Activated CD8-positive, alpha-beta T cell treated with anti-CD3 and anti-CD28 coated beads for 36 hours (primary cell): ENCODE measurements around the gene TBC1D14. TPM values are rescaled to one million over a fixed set of nuclear protein-coding genes. Genes with fewer than 3 reads are reported as not detected.

ENCODE experiments used
- ATAC-seq: fragments of 200-7000 bp; cut with Tn5 transposase; one replicate; pipeline ENCODE4 v1.10.0; 2021; ENCODE audit warnings: mild to moderate bottlenecking, moderate library complexity
- CTCF ChIA-PET: fragments of 350-600 bp; sonication (Branson Sonifier 250); formaldehyde crosslinking; loops from one replicate; lab custom pipeline; 2021; ENCODE audit warnings: antibody characterized with exemption; lab: Charles Lee
- POLR2A ChIA-PET: fragments of 350-600 bp; sonication (Branson Sonifier 250); formaldehyde crosslinking; loops from one replicate; lab custom pipeline; 2021; ENCODE audit warnings: antibody characterized with exemption; lab: Charles Lee
- DNase-seq: peaks from one replicate; pipeline ENCODE4 v3.0.0-alpha.2; 2020
- H3K27ac Mint-ChIP-seq: one replicate; pipeline ENCODE4 v1.8.0; 2021; ENCODE audit warnings: mild to moderate bottlenecking, mixed read lengths
- H3K27me3 Mint-ChIP-seq: one replicate; pipeline ENCODE4 v1.8.0; 2021; ENCODE audit warnings: mixed read lengths
- H3K36me3 Mint-ChIP-seq: one replicate; pipeline ENCODE4 v1.8.0; 2021; ENCODE audit warnings: low read depth, mixed read lengths
- H3K4me1 Mint-ChIP-seq: one replicate; pipeline ENCODE4 v1.8.0; 2021; ENCODE audit warnings: low read depth, mixed read lengths
- H3K4me3 Mint-ChIP-seq: one replicate; pipeline ENCODE4 v1.8.0; 2021; ENCODE audit warnings: mild to moderate bottlenecking, moderate library complexity, mixed read lengths
- H3K9me3 Mint-ChIP-seq: one replicate; pipeline ENCODE4 v1.8.0; 2021; ENCODE audit warnings: mixed read lengths
- CTCF ChIP-seq: fragments of 200-600 bp; IDR thresholded peaks from one replicate; pipeline ENCODE4 v1.8.0; 2022; ENCODE audit warnings: antibody characterized with exemption, mild to moderate bottlenecking
- intact Hi-C: fragments of 100-400 bp; cut with micrococcal nuclease; formaldehyde crosslinking; loops from one replicate; pipeline ENCODE4 v1.10.0; 2022
- total RNA-seq, 2 experiments: library from RNA; stranded (reverse); gene quantifications; one replicate each; pipeline ENCODE4 v1.2.3, GENCODE V29; 2021

TBC1D14 gene
- total RNA-seq, 2 experiments from 2014 or later, result 34.7 to 36.3 TPM

DNA sequence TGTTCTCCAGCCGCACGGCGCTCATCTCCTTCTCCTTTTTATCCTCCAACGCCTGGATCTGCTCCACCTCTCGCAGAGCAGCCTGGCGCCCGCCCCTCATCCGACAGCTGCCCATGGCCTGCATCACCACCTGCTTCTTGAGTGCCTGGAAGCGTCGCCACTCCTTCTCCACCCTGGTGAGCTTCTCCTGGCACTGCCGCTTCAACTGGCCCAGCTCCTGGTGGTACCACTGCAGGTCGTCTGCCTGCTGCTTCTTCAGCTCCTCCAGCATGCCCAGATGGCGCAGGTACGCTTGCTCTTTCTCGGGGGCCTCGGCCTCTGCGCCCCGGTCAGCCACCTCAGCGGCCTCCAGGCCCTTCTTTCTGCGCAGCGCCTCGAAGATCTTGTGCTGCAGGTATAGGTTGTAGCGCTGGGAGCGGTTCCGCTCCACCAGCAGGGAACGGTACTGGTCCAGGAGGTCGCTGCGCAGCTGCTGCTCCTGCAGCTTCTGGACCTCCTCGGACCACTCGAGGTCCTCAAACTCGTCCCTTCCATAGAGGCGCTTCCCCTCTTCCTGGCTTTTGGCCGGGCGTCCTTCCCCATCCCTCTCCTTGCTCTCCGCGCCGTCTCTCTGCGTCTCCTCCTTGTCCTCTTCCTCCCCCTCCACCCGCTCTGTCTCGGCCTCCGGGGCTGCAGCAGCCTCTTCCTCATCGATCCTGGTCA is 132.3 kb downstream of the TBC1D14 start:
- Mint-ChIP-seq H3K9me3 (no peaks in the 10 kb centered on the region), H3K36me3 (no peaks in the 10 kb centered on the region)

DNA sequence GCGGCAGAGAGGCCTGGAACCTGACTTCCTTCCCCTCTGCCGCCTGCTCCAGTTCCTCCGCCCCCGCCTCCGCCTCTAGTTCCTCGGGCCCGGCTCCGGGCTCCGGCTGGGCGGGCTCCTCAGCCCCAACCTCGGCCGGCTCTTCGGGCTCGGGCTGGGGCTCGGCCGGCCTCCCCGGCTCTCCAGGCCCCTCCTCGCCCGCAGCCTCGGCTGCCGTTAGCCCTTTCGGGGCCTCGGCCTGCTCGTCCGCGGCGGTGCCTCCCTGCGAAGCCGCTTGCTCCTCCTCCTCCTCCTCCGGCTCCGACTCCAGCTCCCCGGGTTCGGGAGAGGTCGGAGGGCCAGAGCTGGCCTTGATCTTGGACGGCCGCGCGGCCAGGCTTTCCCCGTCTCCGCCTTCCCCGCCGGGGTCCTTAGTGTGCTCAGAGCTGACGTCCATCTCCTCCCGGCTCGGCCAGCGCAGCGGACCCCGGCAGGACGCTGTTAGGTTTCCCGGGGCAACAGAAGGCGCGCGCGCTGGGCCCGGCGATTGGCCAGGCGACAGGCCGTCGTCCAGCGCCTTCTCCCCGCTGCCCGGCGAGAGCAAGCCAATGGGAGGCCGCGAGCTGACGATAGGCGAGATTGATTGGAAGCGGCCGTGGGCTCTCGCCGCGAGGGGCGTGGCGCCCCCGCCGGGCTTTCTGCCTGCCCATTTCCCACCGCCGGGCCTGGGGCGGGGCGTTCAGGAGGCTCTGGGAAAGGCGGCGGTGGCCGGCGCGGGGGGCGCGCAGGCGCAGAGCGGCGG is 133.1 kb downstream of the TBC1D14 start:
- TF ChIP-seq CTCF, result peak; percentile 14

More for the DNA sequence above, 132.3 kb downstream of the TBC1D14 start:
- DNase-seq, result no peak
- peaks cover 36% of the 10 kb centered on the region for H3K4me1 Mint-ChIP-seq
- H3K27me3 Mint-ChIP-seq, result no peaks in the 10 kb centered on the region
- no peak overlapping the region for H3K27ac Mint-ChIP-seq
- no peak for TF ChIP-seq CTCF
- no peak for ATAC-seq
- POLR2A ChIA-PET, result interaction anchor here (1.3 to 11.1 kb wide), 3 partner anchors 18 to 368 kb away, joined by 5 to 123 read pairs (median 67); partner anchors contain the start of gene GRPEL1
- H3K4me3 Mint-ChIP-seq, result peak overlapping the region; percentile 83
- CTCF ChIA-PET, result interaction anchor here (0.7 to 6.5 kb wide), 18 partner anchors 10 to 325 kb away, joined by 3 to 92 read pairs (median 6); partner anchors contain the start of genes BLOC1S4, GRPEL1 and TBC1D14
- intact Hi-C loops, result loop anchor here (2.0 kb wide), 1 partner anchor 27 kb away; the partner anchor contains the start of gene GRPEL1

DNA sequence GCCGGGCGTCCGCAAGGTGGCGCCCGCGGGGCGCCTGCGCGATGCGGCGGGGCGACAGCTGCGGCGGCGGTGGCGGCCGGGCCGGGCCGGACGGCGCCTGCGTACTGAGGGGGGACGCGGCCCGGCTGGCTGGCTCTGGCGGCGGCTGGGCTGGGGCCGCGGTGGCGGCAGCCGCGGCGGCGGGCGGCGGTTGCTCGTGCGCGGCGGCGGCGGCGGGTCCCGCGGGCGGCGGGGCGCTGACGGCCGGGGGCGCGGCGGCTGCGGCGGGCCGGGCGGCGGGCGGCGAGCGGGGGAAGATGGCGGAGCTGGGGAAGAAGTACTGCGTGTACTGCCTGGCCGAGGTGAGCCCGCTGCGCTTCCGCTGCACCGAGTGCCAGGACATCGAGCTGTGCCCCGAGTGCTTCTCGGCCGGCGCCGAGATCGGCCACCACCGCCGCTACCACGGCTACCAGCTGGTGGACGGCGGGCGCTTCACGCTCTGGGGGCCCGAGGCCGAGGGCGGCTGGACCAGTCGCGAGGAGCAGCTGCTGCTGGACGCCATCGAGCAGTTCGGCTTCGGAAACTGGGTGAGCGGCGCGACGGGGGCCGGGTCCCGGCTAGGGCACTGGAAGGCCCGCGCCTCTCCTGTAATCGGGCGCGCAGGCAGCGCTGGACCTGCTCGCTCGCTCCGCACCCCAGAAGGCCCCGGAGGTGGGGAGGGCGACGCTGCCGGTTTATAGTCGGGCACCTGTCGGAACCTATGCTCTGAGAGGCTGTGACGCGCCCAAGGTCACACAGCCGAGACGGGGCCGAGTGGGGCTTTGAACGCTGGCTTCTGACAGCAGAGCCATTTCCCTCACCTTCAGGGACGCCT is 133.9 kb downstream of the TBC1D14 start, which contains the start of gene TADA2B:
Gene TADA2B (plus strand): TSS at position 89 of the 853 bp plus-strand sequence. CDS start 208 bp downstream, at position 297.
- Mint-ChIP-seq H3K4me3 (peak within 1 kb of the TSS; percentile 87), H3K27ac (peak within 1 kb of the TSS; percentile 73), H3K36me3 (no peaks in the 10 kb centered on the region), H3K27me3 (no peaks in the 10 kb centered on the region), H3K4me1 (peaks cover 48% of the 10 kb centered on the region), H3K9me3 (no peaks in the 10 kb centered on the region)
- CTCF ChIA-PET, result interaction anchor here (0.7 to 6.5 kb wide), 35 partner anchors 8 to 330 kb away, joined by 3 to 92 read pairs (median 4); partner anchors contain the start of genes BLOC1S4, GRPEL1 and TBC1D14
- intact Hi-C loops, result loop anchor here (2.0 kb wide), 1 partner anchor 25 kb away; the partner anchor contains the start of gene GRPEL1
- DNase-seq, result peak; percentile 65
- peak; percentile 46 for ATAC-seq
- no peak for TF ChIP-seq CTCF
- POLR2A ChIA-PET, result interaction anchor here (0.8 to 11.1 kb wide), 7 partner anchors 16 to 370 kb away, joined by 3 to 123 read pairs (median 5); partner anchors contain the start of genes GRPEL1 and TBC1D14

More for the DNA sequence above, 133.1 kb downstream of the TBC1D14 start:
- no peaks in the 10 kb centered on the region for H3K27me3 Mint-ChIP-seq
- peak overlapping the region; percentile 83 for H3K4me3 Mint-ChIP-seq
- no peaks in the 10 kb centered on the region for H3K36me3 Mint-ChIP-seq
- intact Hi-C loops, result loop anchor here (2.0 kb wide), 1 partner anchor 26 kb away; the partner anchor contains the start of gene GRPEL1
- H3K9me3 Mint-ChIP-seq, result no peaks in the 10 kb centered on the region
- ATAC-seq (peak; percentile 91), DNase-seq (peak; percentile 92)
- ChIA-PET POLR2A (interaction anchor here (0.8 to 11.1 kb wide), 5 partner anchors 17 to 369 kb away, joined by 3 to 123 read pairs (median 7); partner anchors contain the start of genes GRPEL1 and TBC1D14), CTCF (interaction anchor here (0.6 to 6.5 kb wide), 35 partner anchors 8 to 329 kb away, joined by 3 to 92 read pairs (median 4); partner anchors contain the start of genes BLOC1S4, GRPEL1 and TBC1D14)
- H3K4me1 Mint-ChIP-seq, result peaks cover 44% of the 10 kb centered on the region
- peak overlapping the region; percentile 73 for H3K27ac Mint-ChIP-seq

DNA sequence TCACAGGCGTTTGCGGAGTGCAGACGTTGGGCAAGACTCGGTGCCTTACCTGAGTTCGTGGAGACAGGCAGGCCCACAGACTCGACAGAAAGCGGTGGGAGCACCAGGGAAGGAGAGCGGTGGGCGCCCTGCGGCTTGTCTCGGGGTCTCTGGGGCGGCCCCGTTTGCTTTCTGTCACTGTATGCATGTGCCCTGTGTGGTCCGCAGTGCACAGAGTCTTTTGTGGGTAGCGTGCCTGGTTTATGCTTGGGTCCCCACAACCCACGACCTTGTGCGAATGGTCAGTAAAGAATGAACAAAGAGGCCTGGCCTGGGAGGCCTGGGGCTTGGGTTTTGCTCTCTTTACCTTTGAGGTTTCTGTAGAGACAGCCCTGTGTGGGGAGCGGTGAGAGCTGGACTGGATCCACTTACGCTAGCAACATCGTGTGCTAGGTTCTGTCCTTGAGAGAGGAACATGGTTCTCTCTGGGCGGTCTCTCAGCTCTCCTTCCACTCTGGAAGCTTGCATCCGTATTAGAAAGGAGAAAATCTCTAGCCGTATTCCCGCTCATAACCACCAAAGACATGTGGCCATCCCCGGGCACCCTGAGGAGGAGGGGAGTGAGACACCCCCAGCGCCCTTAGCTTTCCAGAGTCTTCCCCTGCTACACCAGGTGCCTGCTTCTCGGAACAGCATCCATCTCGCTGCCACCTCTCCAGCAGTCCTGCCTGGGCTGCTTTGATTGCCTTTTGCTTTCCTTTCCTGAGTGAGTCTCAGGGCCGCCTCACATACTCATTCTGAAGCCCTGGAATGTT is 134.7 kb downstream of the TBC1D14 start:
- Mint-ChIP-seq H3K4me3 (peak overlapping the region; percentile 87), H3K4me1 (peaks cover 53% of the 10 kb centered on the region), H3K9me3 (no peaks in the 10 kb centered on the region), H3K27ac (peak overlapping the region; percentile 70), H3K27me3 (no peaks in the 10 kb centered on the region), H3K36me3 (no peaks in the 10 kb centered on the region)
- intact Hi-C loops, result no loop called here
- ATAC-seq, result no peak
- CTCF ChIA-PET, result interaction anchor here (1.0 to 6.5 kb wide), 17 partner anchors 11 to 328 kb away, joined by 3 to 92 read pairs (median 6); partner anchors contain the start of genes BLOC1S4 and GRPEL1
- DNase-seq, result no peak
- no peak for TF ChIP-seq CTCF
- POLR2A ChIA-PET, result interaction anchor here (1.0 to 11.1 kb wide), 7 partner anchors 15 to 135 kb away, joined by 3 to 123 read pairs (median 5); partner anchors contain the start of gene GRPEL1
